HepG2 (cell line): Measurements from ENCODE around the gene ZNF79. TPM values are rescaled to one million over a fixed set of nuclear protein-coding genes. Genes with fewer than 3 reads are reported as not detected.

Experiments
- ARNT ChIP-seq: fragments of 450-650 bp; IDR thresholded peaks from 2 replicates; pipeline ENCODE4 v1.6.1; 2017
- ATF1 ChIP-seq: IDR thresholded peaks from 2 replicates; pipeline ENCODE4 v1.6.1; 2016; ENCODE audit warnings: mild to moderate bottlenecking, control low read depth
- CHCHD3 ChIP-seq: sonication (generic); formaldehyde crosslinking; IDR thresholded peaks from 2 replicates; pipeline ENCODE4 v1.8.0; 2022; ENCODE audit warnings: mild to moderate bottlenecking, missing genetic modification reagents, moderate library complexity
- HDAC2 ChIP-seq: sonication (generic); formaldehyde crosslinking; IDR thresholded peaks from 2 replicates; pipeline ENCODE4 v1.4.0; 2020; ENCODE audit warnings: missing genetic modification reagents
- IKZF4 ChIP-seq: sonication (generic); formaldehyde crosslinking; IDR thresholded peaks from 2 replicates; pipeline ENCODE4 v1.5.1; 2020; ENCODE audit warnings: borderline replicate concordance, mild to moderate bottlenecking, low read depth, missing genetic modification reagents; ENCODE audit errors: not compliant biosample characterization
- ISL2 ChIP-seq: sonication (generic); formaldehyde crosslinking; IDR thresholded peaks from 2 replicates; pipeline ENCODE4 v1.5.0; 2020; ENCODE audit warnings: missing genetic modification reagents
- KIAA2018 ChIP-seq: sonication (generic); formaldehyde crosslinking; IDR thresholded peaks from 2 replicates; pipeline ENCODE4 v1.5.0; 2020; ENCODE audit warnings: mild to moderate bottlenecking, missing genetic modification reagents, borderline replicate concordance
- MAX ChIP-seq: IDR thresholded peaks from 2 replicates; pipeline ENCODE4 v1.6.1; 2012; ENCODE audit warnings: inconsistent platforms
- MEIS2 ChIP-seq: sonication (generic); formaldehyde crosslinking; IDR thresholded peaks from 2 replicates; pipeline ENCODE4 v1.9.0; 2021; ENCODE audit warnings: mild to moderate bottlenecking, missing genetic modification reagents
- NCOA1 ChIP-seq: sonication (generic); formaldehyde crosslinking; IDR thresholded peaks from 2 replicates; pipeline ENCODE4 v1.9.0; 2021; ENCODE audit warnings: missing genetic modification reagents
- NFRKB ChIP-seq: fragments of 450-650 bp; IDR thresholded peaks from 2 replicates; pipeline ENCODE4 v1.6.1; 2017
- ZNF205 ChIP-seq: IDR thresholded peaks from 2 replicates; pipeline ENCODE4 v1.6.1; 2018; ENCODE audit warnings: missing biosample characterization, missing genetic modification reagents
- ZNF317 ChIP-seq: sonication (generic); formaldehyde crosslinking; IDR thresholded peaks from 2 replicates; pipeline ENCODE4 v1.5.0; 2020; ENCODE audit warnings: mild to moderate bottlenecking, missing genetic modification reagents
- ZNF644 ChIP-seq: IDR thresholded peaks from 2 replicates; pipeline ENCODE4 v1.6.1; 2016; ENCODE audit warnings: low read depth
- ZNF746 ChIP-seq: sonication (generic); formaldehyde crosslinking; IDR thresholded peaks from 2 replicates; pipeline ENCODE4 v1.8.0; 2022; ENCODE audit warnings: mild to moderate bottlenecking, missing genetic modification reagents
- ZNF776 ChIP-seq: sonication (generic); formaldehyde crosslinking; IDR thresholded peaks from 2 replicates; pipeline ENCODE4 v1.4.0; 2020; ENCODE audit warnings: mild to moderate bottlenecking, missing genetic modification reagents
- ZSCAN29 ChIP-seq: sonication (generic); formaldehyde crosslinking; conservative IDR thresholded peaks from 2 replicates; pipeline ENCODE4 v1.4.0; 2020; ENCODE audit warnings: mild to moderate bottlenecking, missing genetic modification reagents
- polyA plus RNA-seq, 8 experiments: library from polyadenylated mRNA; depleted of rRNA in 3 of 8; stranded (reverse) in 7 of 8; unstranded in 1 of 8; fragments of >200 nt; fragmentation: Illumina TruSeq in 4 of 8; extraction: Trizol in 4 of 8; gene quantifications; 2 replicates each; pipeline versions ENCODE4 v1.2.1 to v1.2.3, GENCODE V29; 2011 to 2016; ENCODE audit warnings: low read depth in 4 of 8, missing spikeins in 1 of 8, mixed read lengths in 1 of 8; ENCODE audit not compliant: insufficient read depth in 1 of 8
- total RNA-seq, 5 experiments: library from RNA; depleted of rRNA; stranded (reverse); fragments of >200 nt; fragmentation: Illumina TruSeq; extraction: Trizol; gene quantifications; 2 replicates each; pipeline ENCODE4 v1.2.3, GENCODE V29; 2016; ENCODE audit warnings: low read depth in 1 of 5
- TF ChIP-seq, protein P1 (sequence below): sonication (generic); formaldehyde crosslinking; IDR thresholded peaks from 2 replicates; pipeline ENCODE4 v1.4.0; 2020; ENCODE audit warnings: mild to moderate bottlenecking, missing genetic modification reagents
- TF ChIP-seq, protein P2 (sequence below): sonication (generic); formaldehyde crosslinking; IDR thresholded peaks from 2 replicates; pipeline ENCODE4 v1.5.0; 2020; ENCODE audit warnings: missing genetic modification reagents, mild to moderate bottlenecking, borderline replicate concordance

The ZNF79 gene
- total and polyA plus RNA-seq, 2 of the 13 experiments (the other 11 are each of a cell fraction or from before 2014, with no cell fraction given): 3.7 to 8.1 TPM

DNA sequence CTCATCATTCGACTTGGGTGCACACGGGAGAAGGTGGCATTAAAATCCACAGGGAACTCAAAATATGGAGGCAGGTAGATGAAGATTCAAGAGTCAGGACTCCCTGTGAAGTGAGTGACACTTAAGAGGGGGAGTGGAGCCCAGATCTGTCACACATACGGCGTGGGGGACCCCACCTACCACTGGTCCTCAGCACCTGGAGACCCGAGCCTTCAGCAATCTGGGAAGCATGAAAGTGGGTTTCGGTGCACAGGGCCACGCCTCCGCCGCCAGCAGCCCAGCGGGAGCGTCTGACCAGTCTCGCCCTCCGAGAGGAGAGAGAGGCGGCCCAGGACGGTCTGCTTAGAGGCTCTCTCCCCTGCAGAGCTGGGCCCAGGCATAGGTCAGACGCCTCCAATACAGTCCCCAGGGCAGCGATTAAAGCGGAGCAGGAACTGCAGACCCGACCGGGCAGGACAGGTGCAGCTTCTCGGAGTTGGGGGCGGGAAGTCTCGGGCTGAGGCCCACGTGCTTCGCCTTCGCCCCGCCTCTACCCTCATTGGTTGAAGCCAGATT is 27.9 kb upstream of the ZNF79 start (continued):
- TF ChIP-seq, protein P1, sequence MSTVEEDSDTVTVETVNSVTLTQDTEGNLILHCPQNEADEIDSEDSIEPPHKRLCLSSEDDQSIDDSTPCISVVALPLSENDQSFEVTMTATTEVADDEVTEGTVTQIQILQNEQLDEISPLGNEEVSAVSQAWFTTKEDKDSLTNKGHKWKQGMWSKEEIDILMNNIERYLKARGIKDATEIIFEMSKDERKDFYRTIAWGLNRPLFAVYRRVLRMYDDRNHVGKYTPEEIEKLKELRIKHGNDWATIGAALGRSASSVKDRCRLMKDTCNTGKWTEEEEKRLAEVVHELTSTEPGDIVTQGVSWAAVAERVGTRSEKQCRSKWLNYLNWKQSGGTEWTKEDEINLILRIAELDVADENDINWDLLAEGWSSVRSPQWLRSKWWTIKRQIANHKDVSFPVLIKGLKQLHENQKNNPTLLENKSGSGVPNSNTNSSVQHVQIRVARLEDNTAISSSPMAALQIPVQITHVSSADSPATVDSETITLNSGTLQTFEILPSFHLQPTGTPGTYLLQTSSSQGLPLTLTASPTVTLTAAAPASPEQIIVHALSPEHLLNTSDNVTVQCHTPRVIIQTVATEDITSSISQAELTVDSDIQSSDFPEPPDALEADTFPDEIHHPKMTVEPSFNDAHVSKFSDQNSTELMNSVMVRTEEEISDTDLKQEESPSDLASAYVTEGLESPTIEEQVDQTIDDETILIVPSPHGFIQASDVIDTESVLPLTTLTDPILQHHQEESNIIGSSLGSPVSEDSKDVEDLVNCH (CRISPR knock-in tag): no peak
- TF ChIP-seq IKZF4: no peak
- TF ChIP-seq ZNF746 (CRISPR knock-in tag): no peak
- peak; percentile 83 for TF ChIP-seq ZNF317 (CRISPR knock-in tag)
- TF ChIP-seq MEIS2 (CRISPR knock-in tag): 0 out of 2 replicates have a peak, but pooled peaks have one; percentile 20
- 0 out of 2 replicates have a peak, but pooled peaks have one; percentile 15 for TF ChIP-seq NCOA1 (CRISPR knock-in tag)
- no peak for TF ChIP-seq ZNF644 (CRISPR knock-in tag)
- no peak for TF ChIP-seq NFRKB
- TF ChIP-seq ZSCAN29 (CRISPR knock-in tag): 0 out of 2 replicates have a peak, but pooled peaks have one; percentile 9
- peak; percentile 95 for TF ChIP-seq MAX
- no peak for TF ChIP-seq ZNF776 (CRISPR knock-in tag)
- no peak for TF ChIP-seq CHCHD3
- TF ChIP-seq, protein P2, sequence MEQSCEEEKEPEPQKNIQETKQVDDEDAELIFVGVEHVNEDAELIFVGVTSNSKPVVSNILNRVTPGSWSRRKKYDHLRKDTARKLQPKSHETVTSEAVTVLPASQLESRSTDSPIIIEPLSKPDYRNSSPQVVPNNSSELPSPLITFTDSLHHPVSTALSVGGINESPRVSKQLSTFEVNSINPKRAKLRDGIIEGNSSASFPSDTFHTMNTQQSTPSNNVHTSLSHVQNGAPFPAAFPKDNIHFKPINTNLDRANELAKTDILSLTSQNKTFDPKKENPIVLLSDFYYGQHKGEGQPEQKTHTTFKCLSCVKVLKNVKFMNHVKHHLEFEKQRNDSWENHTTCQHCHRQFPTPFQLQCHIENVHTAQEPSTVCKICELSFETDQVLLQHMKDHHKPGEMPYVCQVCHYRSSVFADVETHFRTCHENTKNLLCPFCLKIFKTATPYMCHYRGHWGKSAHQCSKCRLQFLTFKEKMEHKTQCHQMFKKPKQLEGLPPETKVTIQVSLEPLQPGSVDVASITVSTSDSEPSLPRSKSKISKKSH: peak; percentile 82; the same call in 1 of the 2 replicates
- peak; percentile 55; the same call in 1 of the 2 replicates for TF ChIP-seq ATF1
- no peak for TF ChIP-seq ARNT
- TF ChIP-seq HDAC2 (CRISPR knock-in tag): peak; percentile 31; the same call in 1 of the 2 replicates
- 0 out of 2 replicates have a peak, but pooled peaks have one; percentile 6 for TF ChIP-seq ISL2 (CRISPR knock-in tag)
- no peak for TF ChIP-seq KIAA2018 (CRISPR knock-in tag)
- no peak for TF ChIP-seq ZNF205 (CRISPR knock-in tag)
